ENCODE measurements around the gene PABPC3.

PABPC3 gene

GRCh38 chr13:25095851-25096453 is at the start of gene PABPC3:
PABPC3 (plus strand) TSS chr13:25096136; CDS start chr13:25096199, 63 bp downstream.
- DNase-seq (ENCODE audit: low read depth in 2 of 2), result no peak

- no peak for DNase-seq (ENCODE audit: low read depth in 2 of 2)
These were observed 49.5 kb upstream of the PABPC3 start for GRCh38 chr13:25046274-25046984.

DNA sequence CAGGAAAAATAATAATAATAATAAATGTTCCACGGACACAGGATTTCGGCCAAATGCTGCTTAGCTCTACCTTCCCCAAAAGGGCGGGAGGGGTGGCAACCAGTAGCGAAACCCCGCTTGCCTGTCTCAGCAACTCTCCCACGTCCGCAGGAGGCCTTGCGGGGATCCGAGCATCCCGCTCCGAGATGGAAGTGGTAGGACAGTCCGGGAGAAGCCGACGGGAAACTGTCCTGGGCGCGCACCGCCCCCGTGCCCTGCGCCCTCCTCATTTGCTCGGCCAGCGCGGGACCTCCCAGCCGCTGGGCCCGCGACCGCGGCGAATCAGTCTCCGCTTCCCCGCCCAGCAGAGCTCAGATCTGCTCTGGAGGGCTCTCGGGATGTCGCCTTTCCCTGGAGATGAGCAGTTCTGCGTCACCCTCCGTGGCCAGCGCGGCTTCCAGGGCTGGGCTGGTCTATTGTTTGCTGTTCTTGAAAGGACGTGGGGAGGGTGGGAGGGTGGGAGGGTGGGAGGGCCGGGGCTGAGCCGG is 48.9 kb upstream of the PABPC3 start:
- no peak for DNase-seq (ENCODE audit: low read depth in 2 of 2)

DNA sequence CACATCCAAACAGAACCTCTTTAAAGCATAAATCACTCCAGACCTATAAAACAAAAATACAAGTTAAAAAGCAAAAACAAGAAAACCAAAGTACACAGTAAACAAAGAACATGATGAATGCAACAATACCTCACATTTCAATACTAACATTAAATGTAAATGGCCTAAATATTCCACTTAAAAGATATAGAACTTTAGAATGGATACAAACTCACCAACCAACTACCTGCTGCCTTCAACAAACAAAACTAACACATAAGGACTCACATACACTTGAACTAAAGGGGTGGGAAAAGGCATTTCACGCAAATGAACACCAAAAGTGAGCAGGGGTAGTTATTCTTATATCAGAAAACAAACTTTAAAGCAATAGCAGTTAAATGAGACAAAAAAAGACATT is 44.9 kb upstream of the PABPC3 start:
- no peak for DNase-seq (ENCODE audit: low read depth in 2 of 2)

DNA sequence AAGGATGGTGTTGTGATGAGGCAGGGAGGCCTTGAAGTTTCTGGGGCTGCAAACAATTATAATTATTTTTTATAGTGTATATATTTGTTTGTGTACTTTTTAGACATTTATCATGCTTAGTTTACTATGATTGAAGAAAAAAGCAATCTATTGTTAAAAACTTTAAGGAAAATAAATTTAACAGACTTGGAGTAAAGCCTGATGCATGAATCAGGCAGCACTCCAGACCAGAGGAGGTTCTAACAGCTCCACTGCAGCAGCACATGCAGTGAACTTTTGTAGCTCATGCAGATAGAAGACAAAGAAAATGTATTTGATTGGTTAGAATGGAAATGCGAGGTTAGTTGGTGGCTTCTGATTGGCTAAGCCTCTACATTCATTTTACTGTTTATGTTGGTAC is 36.8 kb upstream of the PABPC3 start:
- DNase-seq (ENCODE audit: low read depth in 2 of 2), result no peak

GRCh38 chr13:25059958-25060357 is 36.0 kb upstream of the PABPC3 start:
- DNase-seq (ENCODE audit: low read depth in 2 of 2), result no peak

GRCh38 chr13:25062479-25062878 is 33.5 kb upstream of the PABPC3 start:
- DNase-seq (ENCODE audit: low read depth in 2 of 2), result no peak

GRCh38 chr13:25064396-25064795 is 31.5 kb upstream of the PABPC3 start:
- DNase-seq (ENCODE audit: low read depth in 2 of 2), result no peak

- DNase-seq (ENCODE audit: low read depth in 2 of 2), result no peak
These were observed 29.8 kb upstream of the PABPC3 start for GRCh38 chr13:25065974-25066770.

DNA sequence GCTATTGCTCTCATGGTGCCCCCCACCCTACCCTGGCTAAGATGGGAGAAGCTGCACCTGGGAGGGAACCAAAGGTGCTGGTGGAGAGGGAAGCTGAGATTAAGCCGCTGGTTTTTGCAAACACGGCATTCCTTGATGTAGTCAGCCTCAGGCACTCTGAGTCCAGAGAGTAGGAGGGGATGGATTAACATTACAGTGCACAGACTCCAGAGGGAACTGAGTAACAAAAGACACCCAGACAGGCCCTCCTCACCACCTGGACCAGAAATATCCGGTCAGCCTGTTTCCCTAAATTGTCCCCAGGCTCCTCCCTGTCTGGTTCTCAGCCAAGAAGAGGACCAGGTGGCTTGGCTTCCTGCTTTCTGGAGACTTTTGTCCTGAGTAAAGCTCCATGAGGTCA is 28.9 kb upstream of the PABPC3 start:
- no peak for DNase-seq (ENCODE audit: low read depth in 2 of 2)

GRCh38 chr13:25068810-25069209 is 27.1 kb upstream of the PABPC3 start:
- DNase-seq (ENCODE audit: low read depth in 2 of 2), result no peak

- no peak for DNase-seq (ENCODE audit: low read depth in 2 of 2)
These were observed 26.7 kb upstream of the PABPC3 start for GRCh38 chr13:25069236-25069635.

DNA sequence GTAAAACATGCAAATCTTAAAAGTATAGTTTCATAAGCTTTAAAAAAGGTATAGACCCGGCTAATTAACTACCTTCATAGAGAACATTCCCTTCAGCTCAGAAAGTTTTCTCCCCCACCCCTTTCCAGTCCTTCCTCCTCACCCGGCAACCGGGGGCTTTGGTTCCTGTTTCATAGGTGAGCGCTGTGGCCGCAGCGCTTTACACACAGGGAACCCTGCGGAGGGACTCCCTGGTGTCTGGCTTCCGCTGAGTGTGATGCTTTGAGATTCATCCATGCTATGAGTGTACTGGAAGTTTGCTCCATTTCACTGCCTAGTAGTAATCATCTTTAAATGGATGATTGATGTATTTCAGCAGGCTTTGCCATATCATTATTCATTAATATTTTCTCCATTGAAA is 26.0 kb upstream of the PABPC3 start:
- no peak for DNase-seq (ENCODE audit: low read depth in 2 of 2)

DNA sequence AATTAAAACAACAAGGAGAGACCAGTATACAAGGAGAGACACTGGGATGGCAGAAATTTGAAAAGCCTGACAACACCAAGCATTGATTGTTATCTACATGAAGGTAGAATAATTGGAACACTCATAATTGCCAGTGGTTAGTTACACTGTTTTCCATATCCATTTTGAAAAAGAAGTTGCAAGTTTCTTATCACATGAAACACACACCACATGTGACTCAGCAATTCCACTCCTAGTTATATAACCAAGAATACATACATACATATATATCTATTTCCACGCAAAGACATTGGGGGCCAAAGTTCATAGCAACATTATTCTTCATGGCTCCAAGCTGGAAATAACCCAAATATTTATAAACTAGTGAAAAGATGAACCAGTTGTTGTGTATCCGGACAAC is 15.2 kb upstream of the PABPC3 start:
- no peak for DNase-seq (ENCODE audit: low read depth in 2 of 2)

DNA sequence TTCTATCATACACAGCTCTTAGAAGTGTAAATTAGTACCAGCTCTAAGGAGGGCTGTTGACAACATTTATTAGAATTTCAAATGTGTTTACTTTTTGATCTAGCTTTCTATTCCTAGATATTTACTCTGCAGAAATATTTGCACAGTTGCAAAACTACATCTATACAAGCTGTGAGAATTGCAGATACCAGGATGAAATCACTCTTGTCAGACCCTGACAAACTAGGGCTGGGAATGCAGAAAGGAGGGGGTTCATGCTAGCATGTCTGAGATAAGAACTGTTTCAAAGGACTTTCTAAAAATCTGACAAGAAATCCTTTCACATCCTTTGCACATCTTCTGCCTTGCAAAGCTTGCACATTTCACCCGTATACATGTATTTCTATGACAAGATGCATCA is 11.8 kb upstream of the PABPC3 start:
- no peak for DNase-seq (ENCODE audit: low read depth in 2 of 2)

GRCh38 chr13:25085125-25085742 is 10.7 kb upstream of the PABPC3 start:
- DNase-seq (ENCODE audit: low read depth in 2 of 2), result no peak

DNA sequence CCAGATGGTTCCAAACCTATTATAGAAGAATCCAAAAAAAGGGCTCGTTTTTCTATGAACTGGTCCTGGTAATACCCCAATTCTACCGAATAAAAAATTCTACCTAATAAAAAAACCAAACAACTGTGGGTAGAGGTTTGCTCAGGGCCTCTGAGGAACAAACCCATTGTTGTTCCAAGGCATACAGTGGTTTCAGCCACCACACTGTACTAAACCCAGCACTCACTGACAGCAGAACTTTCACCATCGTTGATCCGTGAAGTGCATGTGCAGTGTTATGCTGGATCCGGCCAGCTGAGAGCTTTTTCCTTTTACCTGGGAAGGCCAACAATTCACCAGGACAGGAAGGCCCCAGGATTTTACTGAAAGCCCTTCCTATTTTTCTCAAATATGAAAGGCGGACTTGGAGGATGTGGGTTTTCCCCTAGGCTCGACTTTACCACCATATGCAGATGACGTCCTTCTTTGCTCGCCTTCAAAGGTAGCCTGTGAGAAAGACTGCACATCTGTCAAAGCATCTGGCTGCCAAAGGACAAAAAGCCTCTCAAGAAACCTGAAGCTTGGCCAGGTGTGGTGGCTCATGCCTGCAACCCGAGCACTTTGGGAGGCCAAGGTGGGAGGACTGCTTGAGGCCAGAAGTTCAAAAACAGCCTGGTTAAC is 7.2 kb upstream of the PABPC3 start:
- DNase-seq (ENCODE audit: low read depth in 2 of 2), result no peak

DNA sequence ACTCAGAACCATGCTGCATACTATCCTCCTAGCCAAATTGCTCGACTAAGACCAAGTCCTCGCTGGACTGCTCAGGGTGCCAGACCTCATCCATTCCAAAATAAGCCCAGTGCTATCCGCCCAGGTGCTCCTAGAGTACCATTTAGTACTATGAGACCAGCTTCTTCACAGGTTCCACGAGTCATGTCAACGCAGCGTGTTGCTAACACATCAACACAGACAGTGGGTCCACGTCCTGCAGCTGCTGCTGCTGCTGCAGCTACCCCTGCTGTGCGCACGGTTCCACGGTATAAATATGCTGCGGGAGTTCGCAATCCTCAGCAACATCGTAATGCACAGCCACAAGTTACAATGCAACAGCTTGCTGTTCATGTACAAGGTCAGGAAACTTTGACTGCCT is 1.5 kb downstream of the PABPC3 start:
- DNase-seq (ENCODE audit: low read depth in 2 of 2), result no peak

GRCh38 chr13:25103711-25104110 is 7.8 kb downstream of the PABPC3 start:
- no peak for DNase-seq (ENCODE audit: low read depth in 2 of 2)

GRCh38 chr13:25109341-25109740 is 13.4 kb downstream of the PABPC3 start:
- no peak for DNase-seq (ENCODE audit: low read depth in 2 of 2)

DNA sequence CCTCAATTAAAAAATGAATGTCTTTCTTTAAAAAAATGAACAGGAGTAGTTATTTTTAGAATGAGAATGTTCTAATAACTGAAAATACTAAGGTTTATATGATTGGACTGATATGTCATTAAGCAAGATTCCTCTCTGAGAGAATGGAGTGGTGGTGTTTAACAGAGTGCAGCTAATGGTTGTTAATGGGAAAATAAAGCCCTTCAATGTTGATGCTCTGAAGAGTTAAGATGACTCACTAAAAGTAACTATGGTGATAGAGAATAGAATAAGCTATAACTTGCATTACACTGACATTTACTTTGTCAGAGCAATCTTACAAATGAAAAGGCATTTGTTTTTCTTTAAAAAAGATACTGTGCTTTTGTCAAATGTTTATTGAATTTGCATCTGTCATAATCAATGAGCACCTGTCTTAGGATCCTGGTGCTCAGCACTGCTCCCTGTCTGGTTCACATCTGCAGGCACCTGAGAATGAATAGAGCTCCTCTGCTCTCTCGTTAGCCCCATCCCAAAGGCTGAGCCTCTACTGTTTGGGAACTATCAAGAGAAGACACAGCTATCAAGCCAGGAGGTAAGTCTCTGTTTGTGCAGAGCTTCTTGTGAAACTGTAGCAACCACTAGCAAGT is 15.1 kb downstream of the PABPC3 start:
- DNase-seq (ENCODE audit: low read depth in 2 of 2), result no peak
